HG03108 (cell line): Measurements from ENCODE around the gene NDEL1.

Source experiments
- ATAC-seq: cut with Tn5 transposase; IDR thresholded peaks from one replicate; pipeline ENCODE4 v1.9.1; 2021; ENCODE audit warnings: moderate library complexity; ENCODE audit not compliant: unreplicated experiment

The NDEL1 gene

DNA sequence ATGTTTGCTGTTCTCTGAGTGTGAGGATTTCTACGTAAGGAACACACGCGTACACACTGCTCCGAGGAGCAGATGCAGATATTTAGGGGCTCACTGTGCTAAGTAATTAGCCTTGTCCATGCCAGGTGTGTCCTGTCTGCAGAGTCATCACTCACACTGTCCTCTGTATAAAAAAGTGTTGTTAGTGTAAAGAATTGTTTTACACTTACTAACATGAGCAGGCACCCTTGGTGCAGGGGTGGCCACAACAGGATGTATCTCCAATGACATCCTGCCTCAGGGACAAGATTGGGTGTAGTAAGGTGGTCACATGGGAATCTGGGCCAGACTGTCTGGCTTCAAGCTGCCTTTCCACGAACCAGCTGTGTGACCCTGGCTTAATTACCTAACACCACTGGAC is 63.9 kb downstream of the NDEL1 start:
- no peak for ATAC-seq

DNA sequence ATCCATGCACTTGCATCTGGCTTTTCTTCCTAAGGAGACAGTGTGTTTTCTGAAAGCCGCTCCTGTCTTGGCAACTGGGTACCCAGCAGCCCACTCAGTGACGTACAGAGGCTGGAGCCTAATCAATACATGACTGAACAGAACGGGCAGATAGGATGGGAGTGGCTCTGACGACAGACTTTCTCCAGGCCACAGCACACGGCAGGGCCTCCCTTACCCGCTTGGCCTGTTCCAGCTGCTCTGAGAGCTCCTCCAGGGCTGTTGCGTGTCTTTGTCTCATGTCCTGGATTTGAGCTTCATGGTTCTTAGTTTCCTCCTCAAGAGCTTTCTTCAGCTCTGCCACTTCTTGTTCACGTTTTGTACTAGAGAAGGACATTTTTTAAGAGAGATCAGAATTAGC is 64.9 kb downstream of the NDEL1 start:
- no peak for ATAC-seq

GRCh38 chr17:8502126-8502525 is 66.4 kb downstream of the NDEL1 start:
- ATAC-seq = no peak

GRCh38 chr17:8503368-8503767 is 67.7 kb downstream of the NDEL1 start:
- no peak for ATAC-seq

DNA sequence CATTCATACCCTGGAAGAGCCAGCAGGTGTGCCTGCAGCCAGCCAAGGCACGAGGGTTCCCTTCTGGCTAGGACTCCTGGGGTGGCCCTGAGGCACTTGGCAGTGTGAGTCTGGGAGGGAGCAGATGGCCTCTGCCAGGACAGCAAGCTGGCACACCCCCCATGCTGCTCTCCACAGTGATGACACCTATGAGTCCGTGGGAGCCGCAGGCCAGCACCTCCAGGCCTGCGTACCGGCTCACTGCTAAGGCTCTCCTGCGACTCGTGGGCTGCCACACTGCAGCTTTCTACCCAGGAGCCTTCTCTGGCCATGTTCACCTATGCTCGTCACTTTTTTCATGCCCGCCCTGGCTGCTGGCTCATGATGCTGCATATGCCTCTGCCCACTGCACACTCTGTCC is 68.1 kb downstream of the NDEL1 start:
- no peak for ATAC-seq

GRCh38 chr17:8504460-8505207 is 69.0 kb downstream of the NDEL1 start:
- no peak for ATAC-seq

GRCh38 chr17:8506145-8506544 is 70.5 kb downstream of the NDEL1 start:
- no peak for ATAC-seq

DNA sequence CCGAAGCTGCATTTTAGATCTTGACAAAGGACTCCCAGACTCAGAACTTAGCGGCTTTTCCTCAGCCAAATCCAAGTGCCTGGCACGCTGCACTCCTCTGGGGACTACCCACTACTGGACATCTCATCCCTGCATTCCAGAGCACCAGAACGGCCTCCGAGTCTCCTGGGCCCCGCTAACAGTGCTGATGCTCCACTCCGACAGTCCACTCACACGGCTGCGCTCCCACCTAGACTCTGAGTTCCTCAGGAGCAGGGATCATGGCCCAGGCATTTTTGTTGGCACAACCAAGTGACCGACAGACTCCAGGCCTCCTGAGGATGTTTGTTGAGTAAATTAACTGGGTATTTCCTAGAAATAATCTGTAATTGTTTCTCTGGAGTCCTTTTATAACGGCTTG is 79.1 kb downstream of the NDEL1 start:
- ATAC-seq = no peak
